NCI-H1105 (cell line): Measurements from ENCODE around the gene COL11A2.

Experiments used
- DNase-seq: peaks from one replicate; lab custom pipeline; 2025; lab: John Stamatoyannopoulos, UW

The COL11A2 gene

DNA sequence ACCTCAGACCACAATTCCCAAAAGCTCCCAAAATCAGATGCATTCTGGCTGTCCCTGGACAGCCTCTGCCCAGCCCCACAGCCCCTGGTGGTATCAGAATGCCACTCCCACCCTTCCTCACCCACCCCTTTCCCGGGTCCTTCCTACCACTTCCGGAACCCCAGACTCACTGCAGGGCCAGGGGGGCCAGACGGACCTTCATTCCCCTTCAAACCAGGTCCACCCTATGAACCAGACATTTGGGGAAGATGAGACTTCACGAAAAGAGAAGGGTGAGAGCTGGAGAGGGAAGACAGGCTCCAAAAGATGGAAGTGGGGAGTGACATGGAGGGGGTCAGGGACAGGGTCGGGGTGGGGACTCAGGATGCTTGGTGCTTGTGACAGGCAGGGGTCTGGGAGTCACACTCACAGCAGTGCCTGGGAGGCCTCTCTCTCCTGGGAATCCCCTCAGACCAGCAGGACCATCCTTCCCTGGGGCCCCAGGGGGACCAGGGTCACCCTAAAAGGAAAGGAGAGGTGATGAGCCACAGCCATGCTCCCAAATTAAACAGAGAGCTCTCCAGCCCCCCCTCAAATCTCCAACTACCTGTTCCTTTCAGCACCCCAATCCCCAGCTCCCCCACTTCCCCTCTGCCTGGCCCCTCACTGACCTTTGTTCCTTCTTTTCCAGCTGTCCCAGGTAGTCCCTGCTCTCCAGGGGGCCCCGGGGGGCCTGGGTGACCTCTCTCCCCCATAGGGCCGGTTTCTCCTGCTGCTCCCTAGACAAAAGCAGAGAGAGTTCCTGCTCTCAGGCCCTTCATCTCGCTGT is 20.2 kb downstream of the COL11A2 start:
- DNase-seq, result no peak

DNA sequence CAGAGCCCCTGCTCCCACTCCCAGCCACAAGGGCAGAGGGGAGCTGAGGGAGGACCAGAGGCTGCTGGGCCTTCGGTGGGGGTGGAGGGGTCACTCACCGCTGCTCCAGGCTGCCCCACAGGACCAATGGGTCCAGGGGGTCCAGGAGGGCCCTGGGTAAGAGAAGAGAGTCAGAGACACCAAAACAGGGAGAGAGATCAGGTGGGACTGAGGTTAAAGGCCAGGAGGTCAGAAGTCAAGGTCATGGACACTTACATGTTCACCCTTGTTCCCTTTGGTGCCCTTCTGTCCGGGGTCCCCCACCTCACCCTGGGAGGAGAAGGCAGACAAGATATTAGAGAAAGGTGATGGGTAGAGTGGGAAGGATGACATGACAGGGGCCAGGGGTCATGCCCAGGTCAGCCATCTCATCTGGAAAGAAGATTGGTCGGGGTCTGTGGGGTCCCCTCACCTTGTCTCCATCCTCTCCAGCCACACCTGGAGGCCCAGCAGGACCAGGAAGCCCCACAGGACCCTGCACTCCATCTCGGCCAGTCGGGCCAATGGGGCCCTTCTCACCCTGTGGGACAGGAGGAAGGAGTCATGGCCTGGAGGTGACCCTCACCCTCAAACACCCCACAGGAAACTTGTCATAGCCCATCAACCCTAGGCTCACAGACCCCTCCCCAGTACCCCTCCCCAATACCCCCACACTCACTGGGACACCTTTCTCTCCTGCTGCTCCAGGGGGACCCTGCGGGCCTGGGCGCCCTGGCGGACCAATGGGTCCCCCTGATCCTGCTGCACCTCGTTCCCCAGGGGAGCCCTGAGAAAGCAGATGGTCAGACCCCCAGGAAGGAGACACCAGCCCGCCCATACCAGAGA is 21.0 kb downstream of the COL11A2 start:
- no peak for DNase-seq

DNA sequence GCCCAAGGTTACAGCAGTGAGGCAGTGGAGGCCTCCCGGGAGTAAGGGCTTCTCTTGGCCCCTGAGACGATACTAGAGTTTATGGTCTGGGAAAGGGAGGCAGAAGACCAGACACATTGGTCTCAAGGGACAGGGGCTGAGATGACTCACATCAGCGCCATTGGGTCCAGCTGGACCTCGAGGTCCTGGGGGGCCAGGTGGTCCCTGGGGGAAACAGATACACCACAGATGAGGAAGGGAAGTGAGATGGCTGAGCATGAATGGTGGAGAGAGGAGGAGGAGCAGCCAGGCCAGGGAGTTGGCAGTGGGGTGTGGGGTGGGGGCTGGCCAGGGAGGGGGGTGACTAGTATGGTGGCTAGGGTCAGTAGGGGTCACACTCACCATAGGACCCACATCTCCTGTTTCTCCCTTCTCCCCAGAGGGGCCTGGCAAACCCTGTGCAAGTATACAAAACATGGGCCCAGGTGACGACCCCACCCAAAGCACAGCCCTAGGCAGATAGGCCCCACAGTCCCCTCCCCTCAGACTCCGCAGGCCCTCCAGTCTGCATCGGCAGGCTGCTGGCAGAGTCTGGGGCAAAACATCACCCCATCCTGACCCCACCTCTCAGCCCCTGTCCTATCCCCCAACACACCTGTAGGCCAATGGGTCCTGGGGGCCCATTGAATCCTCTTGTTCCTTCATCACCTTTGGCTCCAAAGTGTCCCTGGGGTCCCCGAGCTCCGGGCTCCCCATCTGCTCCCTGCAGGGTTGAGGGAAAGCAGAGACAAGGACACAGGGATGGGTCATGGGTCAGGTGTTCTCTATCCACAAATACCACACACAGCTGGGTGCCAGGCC is 21.9 kb downstream of the COL11A2 start:
- DNase-seq, result no peak

DNA sequence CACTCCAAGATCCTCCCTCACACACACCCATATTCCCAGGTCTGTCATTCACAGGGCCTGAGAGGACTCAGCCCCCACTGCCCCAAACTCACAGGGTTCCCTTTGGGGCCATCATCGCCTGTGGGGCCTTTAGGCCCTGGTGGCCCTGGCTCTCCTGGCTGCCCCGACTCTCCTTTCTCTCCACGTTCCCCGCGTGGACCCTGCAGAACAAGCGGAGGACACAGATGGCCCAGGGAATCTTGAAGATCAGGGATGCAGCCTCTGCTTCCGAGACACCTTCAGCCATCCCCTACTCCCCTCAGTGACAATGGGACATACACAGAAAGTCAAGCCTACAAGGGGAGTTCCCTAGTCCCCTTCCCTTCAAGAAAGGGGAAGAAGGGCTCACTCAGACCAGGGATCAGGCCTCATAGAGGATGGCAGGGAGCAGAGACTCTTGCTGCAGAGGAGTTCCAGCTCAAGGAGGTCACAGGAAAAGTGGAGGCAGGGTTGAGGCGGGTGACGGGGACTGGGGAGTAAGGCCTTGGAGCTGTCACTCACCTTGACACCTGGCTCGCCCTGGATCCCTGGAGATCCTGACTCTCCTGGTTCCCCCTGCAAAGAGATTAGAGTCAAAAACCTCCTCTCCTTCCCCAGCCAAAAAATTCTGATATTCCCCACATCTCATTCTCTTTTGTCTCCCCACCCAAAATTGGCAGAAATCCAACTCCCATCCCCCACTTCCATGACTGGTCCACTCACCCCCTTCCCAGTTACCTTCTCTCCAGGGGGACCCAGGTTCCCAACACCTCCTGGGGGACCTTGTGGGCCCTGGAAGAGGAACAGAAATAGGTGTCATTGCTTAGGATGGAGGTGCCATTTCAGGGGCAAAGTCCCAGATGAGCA is 22.7 kb downstream of the COL11A2 start:
- DNase-seq, result no peak

DNA sequence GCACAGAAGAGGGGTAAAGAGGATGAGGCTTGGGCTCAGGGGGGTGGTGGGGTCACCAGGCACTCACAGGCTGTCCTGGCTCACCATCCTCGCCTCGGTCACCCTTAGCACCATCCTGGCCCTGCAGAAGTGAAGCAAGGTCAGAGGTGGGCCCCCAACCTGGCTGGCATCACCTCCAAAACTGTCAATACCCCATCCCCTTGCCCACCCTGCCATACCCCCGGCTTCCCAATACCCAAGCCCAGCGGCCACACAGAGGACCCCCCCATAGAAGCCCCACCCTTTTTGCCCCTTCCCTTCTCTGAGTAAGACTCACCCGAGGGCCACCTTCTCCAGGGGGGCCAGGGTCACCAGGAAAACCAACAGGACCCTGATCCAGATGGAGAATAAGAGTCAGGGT is 23.6 kb downstream of the COL11A2 start:
- DNase-seq, result no peak

DNA sequence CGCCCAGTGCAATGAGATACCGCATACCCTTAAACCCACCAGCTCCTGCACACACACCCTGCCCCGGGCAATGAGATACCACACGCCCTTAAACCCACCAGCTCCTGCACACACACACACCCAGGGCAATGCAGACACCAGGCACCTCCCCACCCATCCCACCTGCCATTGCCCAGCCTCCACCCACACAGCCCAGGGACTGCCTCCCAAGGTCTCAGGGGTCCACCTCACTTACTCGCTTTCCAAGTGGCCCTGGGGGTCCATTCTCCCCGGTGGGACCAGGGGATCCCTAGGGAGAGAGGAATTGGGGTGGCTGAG is 24.0 kb downstream of the COL11A2 start:
- DNase-seq, result no peak

DNA sequence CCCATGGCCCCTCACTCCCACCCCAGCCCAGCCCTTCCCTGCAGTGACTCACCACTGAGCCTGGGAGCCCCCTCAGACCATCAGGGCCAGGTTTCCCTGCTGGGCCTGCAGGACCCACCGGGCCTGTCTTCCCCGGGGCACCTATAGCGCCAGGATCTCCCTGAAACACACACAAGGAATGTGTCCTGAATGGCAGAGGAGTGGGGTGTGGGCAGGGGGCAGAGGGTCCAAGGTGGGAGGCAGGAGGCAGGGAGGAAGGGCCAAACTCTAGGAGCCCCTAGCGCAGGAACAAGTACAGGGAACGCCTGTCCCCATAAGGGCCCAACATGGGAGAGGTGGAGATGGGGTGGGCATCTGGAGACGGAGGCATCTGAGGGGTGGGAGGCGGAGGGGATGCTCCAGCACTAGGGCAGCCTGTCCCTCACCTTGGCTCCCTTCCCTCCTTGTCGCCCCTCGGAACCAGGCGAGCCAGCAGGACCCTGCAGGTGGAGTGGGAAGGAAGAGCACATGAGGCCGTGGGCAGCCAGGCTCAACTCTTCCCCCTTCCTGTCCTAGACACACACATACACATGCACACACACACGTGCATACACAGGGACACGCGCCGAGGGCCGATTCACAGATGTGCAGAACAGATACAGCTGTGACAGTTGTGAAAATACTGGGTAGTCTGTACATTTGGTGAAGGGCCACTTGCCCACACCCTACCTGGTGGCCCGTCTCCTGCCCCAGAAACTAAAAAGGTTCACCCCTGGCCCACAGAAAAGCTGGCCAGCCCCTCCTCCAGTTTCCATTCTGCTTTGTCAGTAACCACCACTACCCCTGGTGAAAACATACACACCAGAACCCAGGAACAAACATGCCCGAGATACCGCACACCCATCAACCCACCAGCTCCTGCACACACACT is 24.6 kb downstream of the COL11A2 start:
- no peak for DNase-seq

DNA sequence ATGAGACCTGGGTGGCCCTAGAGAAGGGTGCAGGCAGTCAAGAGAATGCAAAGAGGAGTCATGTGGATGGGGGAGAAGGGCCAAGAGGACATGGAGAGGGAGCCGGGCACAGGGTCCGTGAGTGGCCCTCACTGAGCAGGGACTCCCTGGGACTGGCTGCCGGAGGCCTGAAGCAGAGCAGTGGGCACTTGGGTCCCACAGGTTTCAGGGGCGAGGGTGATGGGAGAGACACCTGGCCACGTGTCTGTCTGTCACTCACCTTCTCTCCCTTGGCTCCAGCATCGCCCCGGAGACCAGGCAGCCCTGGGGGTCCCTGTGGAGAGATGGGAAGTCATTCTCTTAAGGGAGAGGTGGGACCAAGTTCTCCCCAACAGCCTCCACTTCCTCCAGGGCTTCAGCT is 25.5 kb downstream of the COL11A2 start:
- no peak for DNase-seq

DNA sequence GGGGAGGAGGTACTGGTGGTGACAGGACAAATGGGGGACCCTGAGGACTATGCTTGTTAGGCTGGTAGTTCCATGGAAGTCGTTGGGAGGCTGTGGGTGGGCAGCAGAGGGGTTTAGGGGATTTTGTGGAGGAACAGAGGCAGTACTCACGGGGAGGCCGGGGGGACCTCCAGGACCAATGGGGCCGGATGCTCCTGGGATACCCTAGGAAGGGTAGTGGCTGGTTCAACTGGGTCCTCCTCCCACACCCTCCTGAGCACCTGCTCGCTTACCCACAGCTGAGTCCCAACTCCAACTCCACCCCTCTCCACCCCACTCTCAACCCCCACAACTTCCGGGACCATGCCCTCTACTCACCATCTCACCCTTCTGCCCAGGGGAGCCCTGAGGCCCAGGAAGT is 25.9 kb downstream of the COL11A2 start:
- no peak for DNase-seq

DNA sequence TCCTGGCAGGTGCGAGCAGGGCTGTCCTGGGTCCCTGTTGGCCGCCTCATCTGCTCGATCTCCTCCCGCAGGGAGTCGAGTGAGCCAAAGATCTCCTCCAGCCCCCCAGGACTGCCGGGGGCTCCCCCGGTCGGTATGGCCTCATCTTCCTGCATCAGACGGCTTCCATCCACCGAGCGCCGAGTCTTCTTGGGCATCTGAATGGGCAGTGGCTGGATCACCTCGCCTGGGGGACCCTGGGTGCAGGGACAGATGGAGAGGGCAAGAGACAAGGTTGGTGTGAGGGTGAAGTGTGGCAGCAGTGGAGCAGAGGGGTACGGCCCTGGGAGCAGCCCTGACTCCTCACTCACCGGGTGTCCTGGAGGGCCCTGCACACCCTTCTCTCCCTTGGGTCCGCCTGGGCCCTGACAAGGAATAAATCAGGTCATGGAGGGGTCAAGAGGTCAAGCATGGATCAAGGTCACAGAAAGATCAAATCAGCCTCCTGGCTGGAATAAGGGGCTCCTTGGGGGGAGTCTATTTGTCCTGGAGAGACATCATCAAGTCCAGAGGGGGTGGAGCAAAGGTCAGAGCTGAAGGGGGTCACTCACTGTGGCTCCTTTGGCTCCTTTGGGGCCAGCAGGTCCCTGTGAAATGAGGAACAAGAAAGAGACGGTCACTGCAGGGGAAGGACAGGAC is 26.5 kb downstream of the COL11A2 start:
- no peak for DNase-seq

DNA sequence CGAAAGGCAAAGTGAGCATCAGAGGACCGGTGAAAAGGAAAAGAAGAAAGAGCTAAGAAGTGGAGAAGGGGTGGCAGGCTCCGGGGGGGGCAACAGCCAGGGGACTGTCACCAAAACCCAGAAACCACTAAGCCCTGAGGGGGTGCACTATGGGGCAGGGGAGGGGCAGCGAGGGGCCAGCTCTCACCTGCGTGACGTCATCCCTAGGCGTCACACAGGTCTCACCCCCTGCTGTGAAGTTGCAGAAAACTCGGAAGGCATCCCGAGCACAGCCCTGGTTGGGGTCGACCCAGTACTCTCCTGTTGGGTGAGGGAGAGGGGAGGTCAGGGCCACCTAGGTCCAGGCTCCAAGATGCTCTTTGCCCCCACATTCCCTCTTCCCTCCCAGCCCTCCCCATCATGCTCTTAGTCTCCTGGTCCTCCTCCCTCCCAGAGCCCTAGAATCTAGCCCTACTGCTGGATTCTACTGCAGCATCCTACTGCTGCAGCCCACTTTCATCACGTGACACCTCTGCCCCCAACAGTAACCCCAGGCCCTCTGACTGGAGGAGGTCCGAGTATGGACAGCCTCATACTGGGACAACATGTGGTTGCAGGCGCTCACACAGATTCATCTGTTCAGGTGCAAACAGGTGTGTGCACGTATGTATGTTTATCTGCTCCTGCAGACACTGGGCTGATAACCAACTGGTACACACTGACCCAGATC is 27.4 kb downstream of the COL11A2 start:
- DNase-seq, result no peak

DNA sequence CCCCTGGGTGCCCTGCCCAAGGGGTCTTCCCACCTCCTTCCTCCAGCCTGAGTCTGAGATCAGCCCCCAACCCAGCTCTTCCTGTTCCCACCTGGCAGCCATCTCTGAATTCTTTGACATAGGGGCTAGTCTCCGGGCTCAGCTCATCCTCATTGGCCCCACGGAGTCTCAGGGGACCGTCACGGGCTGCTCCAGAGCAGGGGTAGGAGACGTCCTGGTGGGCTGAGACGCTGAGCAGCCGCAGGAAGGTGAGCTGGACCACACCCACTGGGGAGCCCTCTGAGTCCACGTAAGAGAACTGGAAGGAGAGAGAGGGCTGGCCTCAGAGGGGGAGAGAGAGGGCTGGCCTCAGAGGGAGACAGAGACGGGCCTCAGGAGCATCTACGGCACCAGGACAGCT is 28.1 kb downstream of the COL11A2 start:
- DNase-seq, result no peak

DNA sequence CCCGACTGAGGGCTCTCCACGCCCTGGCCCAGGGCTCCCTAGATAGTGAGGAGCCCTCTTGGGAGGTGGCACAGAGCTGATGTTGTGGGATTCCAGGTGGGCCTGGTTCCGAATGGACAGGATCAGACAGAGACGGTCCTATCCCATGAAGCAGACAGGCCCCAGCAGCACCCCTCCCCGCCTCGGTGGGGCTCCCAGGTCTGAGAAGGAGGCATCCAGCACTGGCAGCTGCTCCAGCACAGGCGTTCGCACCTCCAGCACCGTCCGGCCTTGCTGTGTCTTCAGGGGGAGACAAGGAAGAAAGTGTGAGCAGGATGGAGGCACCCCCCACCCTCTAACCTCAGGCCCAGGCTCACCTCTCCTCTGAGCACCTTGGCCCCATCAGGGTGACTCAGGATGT is 28.7 kb downstream of the COL11A2 start:
- DNase-seq, result no peak

DNA sequence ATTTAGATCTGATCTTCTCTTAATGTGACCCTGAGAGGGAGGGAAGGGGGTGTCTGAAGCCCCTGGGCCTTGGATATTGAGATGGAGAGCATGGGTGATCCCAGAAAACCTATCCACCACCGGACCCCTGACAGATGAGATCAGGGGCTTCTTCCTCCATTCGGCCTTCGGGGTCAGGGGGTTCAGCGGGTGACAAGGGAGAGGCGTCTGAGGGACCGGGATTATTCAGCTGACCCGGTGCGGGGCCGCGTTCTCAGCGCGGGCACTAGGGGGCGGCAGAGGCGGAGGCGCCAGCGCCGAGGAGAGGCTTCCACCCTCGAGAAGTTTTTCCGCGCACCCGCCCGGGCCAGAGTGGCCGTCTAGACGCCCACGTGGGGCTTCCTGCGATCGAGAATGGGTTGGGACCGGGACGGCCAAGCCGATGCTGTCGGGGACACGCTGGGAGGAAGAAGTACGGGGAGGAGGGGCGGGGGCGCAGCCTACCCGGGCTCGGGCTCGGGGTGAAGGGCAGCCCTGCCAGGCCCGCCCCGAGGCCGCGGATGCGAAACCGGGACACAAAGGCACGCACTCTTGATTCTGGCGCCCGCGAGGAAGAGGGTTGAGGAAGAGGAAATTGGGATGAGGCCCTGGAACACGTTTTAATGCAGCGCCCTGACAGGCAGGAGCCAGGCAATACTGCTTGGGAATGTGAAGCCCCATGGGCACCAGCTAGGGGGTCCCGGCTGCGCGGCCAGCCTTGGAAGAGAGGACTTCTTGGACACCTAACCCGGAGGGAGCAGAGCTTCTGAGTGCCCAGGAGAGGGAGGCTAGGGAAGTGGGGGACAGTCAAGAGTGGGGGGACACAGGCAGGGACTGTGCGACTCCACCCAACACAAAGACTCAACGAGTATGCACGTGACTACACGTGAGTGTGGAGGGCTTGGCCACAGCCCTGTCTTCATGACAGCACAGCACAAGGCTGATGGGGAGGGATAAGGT is 30.6 kb downstream of the COL11A2 start:
- DNase-seq, result peak; percentile 53

DNA sequence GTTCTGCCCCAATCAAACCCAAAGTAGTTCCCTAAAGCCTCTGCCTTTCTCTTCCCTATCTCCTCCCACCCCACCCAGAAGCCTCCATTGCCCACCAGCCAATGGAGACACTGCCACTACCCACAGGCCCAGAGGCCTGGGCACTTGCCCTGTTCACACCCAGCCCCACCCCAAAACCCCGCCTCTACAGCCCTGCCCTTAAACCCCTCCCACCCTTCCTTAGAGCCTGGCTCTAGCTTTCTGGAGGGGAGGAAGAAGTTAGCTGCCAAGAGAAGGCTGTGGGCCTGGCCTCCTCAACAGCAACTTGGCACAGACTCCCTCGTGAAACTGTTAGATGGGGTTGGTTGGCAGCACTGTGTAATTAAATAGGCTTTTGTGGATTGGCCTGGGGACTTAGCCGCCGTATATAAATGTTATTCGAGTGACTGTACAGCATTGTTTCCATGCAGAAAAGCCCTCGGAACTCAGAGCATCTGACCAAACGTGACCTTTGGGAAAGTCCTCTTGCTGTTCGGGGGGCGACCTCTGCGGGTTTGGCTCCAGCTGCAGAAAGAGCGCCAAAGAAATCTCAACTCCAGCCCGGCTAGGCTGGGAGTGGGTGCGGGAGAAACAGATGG is 31.4 kb downstream of the COL11A2 start:
- no peak for DNase-seq

DNA sequence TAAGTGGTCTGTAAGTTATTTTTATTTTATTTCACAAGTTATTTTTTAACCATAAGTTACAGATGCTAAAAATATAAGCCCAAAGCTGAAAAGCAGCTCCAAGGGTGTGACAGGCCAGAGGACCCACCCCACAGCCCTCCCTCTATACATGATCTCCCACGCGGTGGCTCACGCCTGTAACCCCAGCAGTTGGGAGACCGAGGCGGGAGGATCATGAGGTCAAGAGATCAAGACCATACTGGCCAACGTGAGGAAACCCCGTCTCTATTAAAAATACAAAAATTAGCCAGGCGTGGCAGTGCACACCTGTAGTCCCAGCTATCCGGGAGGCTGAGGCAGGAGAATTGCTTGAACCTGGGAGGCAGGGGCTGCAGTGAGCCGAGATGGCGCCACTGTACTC is 32.2 kb downstream of the COL11A2 start:
- no peak for DNase-seq

DNA sequence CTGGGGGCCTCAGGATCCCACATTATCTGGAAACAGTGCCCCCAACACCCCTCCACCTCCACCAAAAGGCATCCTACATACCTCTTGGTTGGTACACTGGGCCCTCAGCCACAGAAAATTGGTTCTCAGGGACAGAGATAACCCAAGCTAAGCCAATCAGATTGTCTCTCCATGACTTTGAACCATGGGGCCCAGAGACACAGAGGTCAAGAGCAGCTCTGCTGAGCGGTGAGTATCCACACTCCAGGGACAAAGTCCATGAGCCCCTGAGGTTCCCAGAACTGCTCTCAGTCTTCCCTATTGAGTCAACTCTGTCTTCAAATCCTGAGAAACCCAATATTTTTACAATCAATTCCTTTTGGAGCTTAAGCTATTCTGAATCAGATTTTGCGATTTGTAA is 35.3 kb downstream of the COL11A2 start:
- DNase-seq, result no peak

DNA sequence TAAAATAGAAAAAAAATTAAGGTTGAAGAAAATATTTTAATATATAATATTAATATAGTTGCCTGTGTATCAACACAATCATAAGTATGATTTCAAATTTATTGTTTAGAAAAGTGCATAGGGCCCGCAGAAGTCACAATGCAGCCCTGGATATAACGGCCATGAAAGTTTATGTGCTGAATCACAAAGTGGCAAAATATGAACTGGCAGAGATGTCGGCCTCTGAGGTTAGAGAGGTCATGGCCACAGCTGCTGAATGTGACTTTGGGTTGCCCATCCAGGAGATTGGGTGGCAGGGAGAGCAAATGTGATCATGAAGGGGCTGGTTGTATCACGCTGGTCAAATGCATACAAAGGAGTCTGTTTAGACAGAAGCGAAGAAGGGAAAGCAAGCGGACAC is 35.7 kb downstream of the COL11A2 start:
- DNase-seq, result no peak
